ENCODE results near the gene MLLT3.

MLLT3 gene

DNA sequence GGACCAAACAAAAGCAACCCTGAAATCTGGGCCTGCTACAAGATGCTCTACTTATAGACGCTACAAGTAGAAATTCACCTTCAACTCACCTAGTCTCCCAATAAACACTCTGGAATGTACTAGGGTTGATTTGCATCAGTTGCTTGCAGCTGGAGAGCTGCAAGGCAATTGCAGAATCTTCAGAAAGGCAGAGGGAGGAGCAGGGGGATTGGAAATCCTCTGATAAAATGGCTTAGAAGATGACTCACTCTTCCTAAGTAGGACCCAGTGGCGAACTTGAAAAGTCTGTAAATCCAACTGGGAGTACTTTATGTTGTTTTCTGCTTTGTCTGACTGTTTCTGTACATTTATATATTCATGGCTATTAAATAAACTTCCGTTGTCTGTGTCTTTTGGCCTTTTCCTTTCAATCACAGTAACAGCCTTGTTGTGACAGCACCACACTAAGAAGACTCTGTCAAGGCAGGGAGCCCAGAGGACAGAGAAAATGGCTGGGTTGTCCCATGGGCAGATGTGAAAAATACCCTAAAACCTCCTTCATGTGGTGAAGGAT is 14.7 kb upstream of the MLLT3 start:
- Histone ChIP-seq H3K4me3 (ENCODE audit: low read depth in 1 of 2, low read length in 2 of 2) (no peak overlapping the region), H3K27me3 (ENCODE audit: insufficient read depth, low read length, poor library complexity) (peaks cover 3% of the 10 kb centered on the region), H3K4me1 (ENCODE audit: insufficient read depth, low read length) (peaks cover 26% of the 10 kb centered on the region), H4K20me1 (ENCODE audit: insufficient read depth, low read length) (no peaks in the 10 kb centered on the region), H3K9ac (ENCODE audit: low read depth, low read length) (no peak overlapping the region), H3K79me2 (ENCODE audit: insufficient read depth, low read length) (no peaks in the 10 kb centered on the region), H3K9me3 (ENCODE audit: insufficient read depth, low read length, severe bottlenecking) (no peaks in the 10 kb centered on the region), H2AFZ (ENCODE audit: low read depth, low read length) (no peak overlapping the region), H3K27ac (ENCODE audit: low read length) (no peak overlapping the region), H3K36me3 (ENCODE audit: insufficient read depth, low read length) (no peaks in the 10 kb centered on the region), H3K4me2 (ENCODE audit: insufficient read depth, low read length) (no peak overlapping the region)
- DNase-seq (no peak), ATAC-seq (ENCODE audit: insufficient read depth, low read depth) (no peak)
- TF ChIP-seq, protein P1, sequence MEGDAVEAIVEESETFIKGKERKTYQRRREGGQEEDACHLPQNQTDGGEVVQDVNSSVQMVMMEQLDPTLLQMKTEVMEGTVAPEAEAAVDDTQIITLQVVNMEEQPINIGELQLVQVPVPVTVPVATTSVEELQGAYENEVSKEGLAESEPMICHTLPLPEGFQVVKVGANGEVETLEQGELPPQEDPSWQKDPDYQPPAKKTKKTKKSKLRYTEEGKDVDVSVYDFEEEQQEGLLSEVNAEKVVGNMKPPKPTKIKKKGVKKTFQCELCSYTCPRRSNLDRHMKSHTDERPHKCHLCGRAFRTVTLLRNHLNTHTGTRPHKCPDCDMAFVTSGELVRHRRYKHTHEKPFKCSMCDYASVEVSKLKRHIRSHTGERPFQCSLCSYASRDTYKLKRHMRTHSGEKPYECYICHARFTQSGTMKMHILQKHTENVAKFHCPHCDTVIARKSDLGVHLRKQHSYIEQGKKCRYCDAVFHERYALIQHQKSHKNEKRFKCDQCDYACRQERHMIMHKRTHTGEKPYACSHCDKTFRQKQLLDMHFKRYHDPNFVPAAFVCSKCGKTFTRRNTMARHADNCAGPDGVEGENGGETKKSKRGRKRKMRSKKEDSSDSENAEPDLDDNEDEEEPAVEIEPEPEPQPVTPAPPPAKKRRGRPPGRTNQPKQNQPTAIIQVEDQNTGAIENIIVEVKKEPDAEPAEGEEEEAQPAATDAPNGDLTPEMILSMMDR (IDR thresholded peaks at IDR 0.05; ENCODE audit: borderline replicate concordance, extremely low read depth, low read length, poor library complexity, severe bottlenecking): no peak
- no peak for TF ChIP-seq EZH2 (IDR thresholded peaks at IDR 0.05; ENCODE audit: borderline replicate concordance, low read depth, low read length, severe bottlenecking)

DNA sequence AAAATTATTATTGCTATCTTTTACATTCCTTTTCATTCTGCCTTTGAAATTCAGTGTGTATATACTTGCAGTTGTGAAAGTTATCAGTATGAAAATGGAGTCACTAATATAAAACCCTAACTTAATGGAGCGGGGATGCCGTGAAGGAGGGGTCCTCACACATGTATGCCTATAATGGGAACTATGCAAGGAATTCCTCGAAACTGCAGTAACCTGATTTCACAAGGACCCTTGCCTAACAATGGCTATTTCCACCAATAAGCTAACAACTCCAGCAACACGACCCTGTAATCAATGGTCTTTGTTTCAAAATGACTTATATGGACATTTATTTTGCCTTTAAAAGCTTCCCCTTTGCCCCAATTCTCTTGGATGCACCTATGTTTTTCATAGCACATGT is 12.6 kb upstream of the MLLT3 start:
- H2AFZ ChIP-seq (ENCODE audit: low read depth, low read length): no peak overlapping the region
- H3K79me2 ChIP-seq (ENCODE audit: insufficient read depth, low read length): no peaks in the 10 kb centered on the region
- H4K20me1 ChIP-seq (ENCODE audit: insufficient read depth, low read length): no peaks in the 10 kb centered on the region
- H3K36me3 ChIP-seq (ENCODE audit: insufficient read depth, low read length): no peaks in the 10 kb centered on the region
- TF ChIP-seq, protein P1 (IDR thresholded peaks at IDR 0.05; ENCODE audit: borderline replicate concordance, extremely low read depth, low read length, poor library complexity, severe bottlenecking): no peak
- TF ChIP-seq EZH2 (IDR thresholded peaks at IDR 0.05; ENCODE audit: borderline replicate concordance, low read depth, low read length, severe bottlenecking): no peak
- no peak for ATAC-seq (ENCODE audit: insufficient read depth, low read depth)
- no peak overlapping the region for H3K9ac ChIP-seq (ENCODE audit: low read depth, low read length)
- no peak for DNase-seq
- no peak overlapping the region for H3K4me3 ChIP-seq (ENCODE audit: low read depth in 1 of 2, low read length in 2 of 2)
- H3K9me3 ChIP-seq (ENCODE audit: insufficient read depth, low read length, severe bottlenecking): no peaks in the 10 kb centered on the region
- H3K4me2 ChIP-seq (ENCODE audit: insufficient read depth, low read length): no peak overlapping the region
- peaks cover 3% of the 10 kb centered on the region for H3K27me3 ChIP-seq (ENCODE audit: insufficient read depth, low read length, poor library complexity)
- H3K4me1 ChIP-seq (ENCODE audit: insufficient read depth, low read length): peaks cover 6% of the 10 kb centered on the region
- H3K27ac ChIP-seq (ENCODE audit: low read length): no peak overlapping the region

DNA sequence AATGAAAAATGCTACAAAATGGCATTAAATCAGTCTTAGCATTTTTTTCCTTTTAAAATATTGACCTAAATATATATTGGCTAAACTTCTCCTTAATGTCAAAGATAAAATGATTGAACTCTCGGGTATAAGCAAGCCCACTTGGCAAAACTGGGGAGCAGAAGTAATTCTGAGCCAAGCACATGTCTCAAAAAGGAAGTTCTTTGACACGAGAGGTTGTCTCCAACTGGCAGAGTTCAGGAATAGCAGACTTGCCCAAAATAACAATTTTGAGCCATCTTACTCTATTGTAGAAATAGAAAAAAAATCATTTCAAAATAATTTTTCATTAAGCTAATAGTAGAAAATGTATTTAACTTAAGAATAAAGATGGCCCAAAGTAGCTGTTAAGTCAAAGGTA is 10.4 kb upstream of the MLLT3 start:
- Histone ChIP-seq H3K9me3 (ENCODE audit: insufficient read depth, low read length, severe bottlenecking) (no peaks in the 10 kb centered on the region), H3K36me3 (ENCODE audit: insufficient read depth, low read length) (no peaks in the 10 kb centered on the region), H4K20me1 (ENCODE audit: insufficient read depth, low read length) (no peaks in the 10 kb centered on the region), H2AFZ (ENCODE audit: low read depth, low read length) (no peak overlapping the region), H3K27ac (ENCODE audit: low read length) (no peak overlapping the region), H3K27me3 (ENCODE audit: insufficient read depth, low read length, poor library complexity) (peaks cover 3% of the 10 kb centered on the region), H3K4me3 (ENCODE audit: low read depth in 1 of 2, low read length in 2 of 2) (no peak overlapping the region), H3K79me2 (ENCODE audit: insufficient read depth, low read length) (no peaks in the 10 kb centered on the region), H3K4me2 (ENCODE audit: insufficient read depth, low read length) (no peak overlapping the region), H3K9ac (ENCODE audit: low read depth, low read length) (no peak overlapping the region), H3K4me1 (ENCODE audit: insufficient read depth, low read length) (no peaks in the 10 kb centered on the region)
- ATAC-seq (ENCODE audit: insufficient read depth, low read depth): no peak
- TF ChIP-seq, protein P1 (IDR thresholded peaks at IDR 0.05; ENCODE audit: borderline replicate concordance, extremely low read depth, low read length, poor library complexity, severe bottlenecking): no peak
- no peak for TF ChIP-seq EZH2 (IDR thresholded peaks at IDR 0.05; ENCODE audit: borderline replicate concordance, low read depth, low read length, severe bottlenecking)
- no peak for DNase-seq

Measured in DND-41 (cell line).